WTC11 (cell line): ENCODE measurements around the gene PSD4.

Source experiments
- CTCF ChIP-seq: fragments of 200-600 bp; IDR thresholded peaks from 2 replicates; pipeline ENCODE4 v1.8.0; 2022; ENCODE audit warnings: antibody characterized with exemption
- ZNF219 ChIP-seq: sonication (generic); formaldehyde crosslinking; IDR thresholded peaks from 2 replicates; pipeline ENCODE4 v1.8.0; 2023; ENCODE audit warnings: missing genetic modification reagents, mild to moderate bottlenecking, borderline replicate concordance
- TF ChIP-seq, protein P1 (sequence below): sonication (generic); formaldehyde crosslinking; IDR thresholded peaks from 2 replicates; pipeline ENCODE4 v1.8.1; 2022; ENCODE audit warnings: missing genetic modification reagents, borderline replicate concordance

DNA sequence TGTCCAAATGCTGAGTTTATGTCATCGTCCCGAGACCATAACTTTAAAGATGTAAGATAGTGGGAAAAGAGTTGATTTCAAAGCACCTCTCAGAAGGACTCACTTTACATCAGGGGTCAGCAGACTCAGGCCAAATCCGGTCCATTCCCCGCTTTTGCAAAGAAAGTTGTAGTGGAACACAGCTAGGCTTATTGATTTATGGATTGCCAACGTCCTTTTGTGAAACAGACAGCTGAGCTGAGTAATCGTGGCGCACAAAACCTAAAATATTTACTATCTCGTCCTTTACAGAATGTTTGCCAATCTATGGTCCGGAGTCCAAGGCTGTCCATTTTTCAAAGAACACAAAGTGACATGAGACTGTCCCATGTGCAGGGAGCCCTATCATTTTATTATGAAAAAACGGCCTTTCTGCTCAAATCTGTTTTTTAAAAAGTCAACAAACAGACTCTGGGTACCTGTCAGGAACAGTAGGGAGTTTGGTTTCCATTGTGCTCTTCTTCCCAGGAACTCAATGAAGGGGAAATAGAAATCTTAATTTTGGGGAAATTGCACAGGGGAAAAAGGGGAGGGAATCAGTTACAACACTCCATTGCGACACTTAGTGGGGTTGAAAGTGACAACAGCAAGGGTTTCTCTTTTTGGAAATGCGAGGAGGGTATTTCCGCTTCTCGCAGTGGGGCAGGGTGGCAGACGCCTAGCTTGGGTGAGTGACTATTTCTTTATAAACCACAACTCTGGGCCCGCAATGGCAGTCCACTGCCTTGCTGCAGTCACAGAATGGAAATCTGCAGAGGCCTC, 46.7 kb upstream of the PSD4 start, which contains the start of gene IL1RN:
- TF ChIP-seq, protein P1, sequence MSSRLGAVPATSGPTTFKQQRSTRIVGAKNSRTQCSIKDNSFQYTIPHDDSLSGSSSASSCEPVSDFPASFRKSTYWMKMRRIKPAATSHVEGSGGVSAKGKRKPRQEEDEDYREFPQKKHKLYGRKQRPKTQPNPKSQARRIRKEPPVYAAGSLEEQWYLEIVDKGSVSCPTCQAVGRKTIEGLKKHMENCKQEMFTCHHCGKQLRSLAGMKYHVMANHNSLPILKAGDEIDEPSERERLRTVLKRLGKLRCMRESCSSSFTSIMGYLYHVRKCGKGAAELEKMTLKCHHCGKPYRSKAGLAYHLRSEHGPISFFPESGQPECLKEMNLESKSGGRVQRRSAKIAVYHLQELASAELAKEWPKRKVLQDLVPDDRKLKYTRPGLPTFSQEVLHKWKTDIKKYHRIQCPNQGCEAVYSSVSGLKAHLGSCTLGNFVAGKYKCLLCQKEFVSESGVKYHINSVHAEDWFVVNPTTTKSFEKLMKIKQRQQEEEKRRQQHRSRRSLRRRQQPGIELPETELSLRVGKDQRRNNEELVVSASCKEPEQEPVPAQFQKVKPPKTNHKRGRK (CRISPR knock-in tag): no peak
- TF ChIP-seq ZNF219 (CRISPR knock-in tag): no peak
- TF ChIP-seq CTCF: no peak
